KMS-11 (cell line): ENCODE data around the gene RPTOR.

Experiments
- H2AFZ ChIP-seq: fragments of 200-600 bp; sonication (generic); 2 replicates; pipeline ENCODE4 v1.6.1; 2016; ENCODE audit warnings: antibody characterized with exemption, mixed run types, low read depth
- H3K27ac ChIP-seq: fragments of 200-600 bp; sonication (generic); 2 replicates; pipeline ENCODE4 v1.6.1; 2016; ENCODE audit warnings: mild to moderate bottlenecking, mixed run types
- H3K27me3 ChIP-seq: fragments of 200-600 bp; sonication (generic); 2 replicates; pipeline ENCODE4 v1.6.1; 2017; ENCODE audit warnings: mild to moderate bottlenecking, low read depth, mixed run types, moderate library complexity; ENCODE audit not compliant: insufficient read depth
- H3K36me3 ChIP-seq: fragments of 200-600 bp; sonication (generic); 2 replicates; pipeline ENCODE4 v1.6.1; 2017; ENCODE audit warnings: mild to moderate bottlenecking, mixed run types; ENCODE audit not compliant: insufficient read depth
- H3K4me1 ChIP-seq: fragments of 200-600 bp; sonication (generic); 2 replicates; pipeline ENCODE4 v1.6.1; 2016; ENCODE audit warnings: mild to moderate bottlenecking, low read depth, mixed run types; ENCODE audit not compliant: poor library complexity, severe bottlenecking
- H3K4me2 ChIP-seq: fragments of 200-600 bp; sonication (generic); 2 replicates; pipeline ENCODE4 v1.7.0; 2016; ENCODE audit warnings: mild to moderate bottlenecking, mixed run types
- H3K4me3 ChIP-seq: fragments of 200-600 bp; sonication (generic); IDR thresholded peaks from 2 replicates; pipeline ENCODE4 v1.6.1; 2017; ENCODE audit warnings: low read depth, low read length, mixed read lengths; ENCODE audit not compliant: insufficient read depth
- H3K79me2 ChIP-seq: fragments of 200-600 bp; sonication (generic); 2 replicates; pipeline ENCODE4 v1.6.1; 2016; ENCODE audit warnings: low read depth, mixed run types; ENCODE audit not compliant: insufficient read depth
- H3K9ac ChIP-seq: fragments of 200-600 bp; sonication (generic); 2 replicates; pipeline ENCODE4 v1.6.1; 2016; ENCODE audit warnings: mild to moderate bottlenecking, mixed run types
- H4K20me1 ChIP-seq: fragments of 200-600 bp; sonication (generic); 2 replicates; pipeline ENCODE4 v1.6.1; 2016; ENCODE audit warnings: mild to moderate bottlenecking, mixed run types; ENCODE audit not compliant: insufficient read depth
- TF ChIP-seq, protein P1 (sequence below): fragments of 200-600 bp; sonication (generic); conservative IDR thresholded peaks from 2 replicates; pipeline ENCODE4 v1.6.1; 2017; ENCODE audit warnings: low read depth, mild to moderate bottlenecking, antibody characterized with exemption, low read length, moderate library complexity, mixed read lengths

Gene RPTOR

GRCh38 chr17:80943346-80944145 lies 398.9 kb downstream of the RPTOR start:
- no peak overlapping the region for H3K4me2 ChIP-seq
- no peaks in the 10 kb centered on the region for H3K27me3 ChIP-seq
- no peak overlapping the region for H3K4me3 ChIP-seq
- no peaks in the 10 kb centered on the region for H4K20me1 ChIP-seq
- H3K27ac ChIP-seq = no peak overlapping the region
- H3K36me3 ChIP-seq = no peaks in the 10 kb centered on the region
- no peak overlapping the region for H3K9ac ChIP-seq
- H3K4me1 ChIP-seq = peaks cover 7% of the 10 kb centered on the region
- H2AFZ ChIP-seq = no peak overlapping the region
- H3K79me2 ChIP-seq = no peaks in the 10 kb centered on the region
- TF ChIP-seq, protein P1, sequence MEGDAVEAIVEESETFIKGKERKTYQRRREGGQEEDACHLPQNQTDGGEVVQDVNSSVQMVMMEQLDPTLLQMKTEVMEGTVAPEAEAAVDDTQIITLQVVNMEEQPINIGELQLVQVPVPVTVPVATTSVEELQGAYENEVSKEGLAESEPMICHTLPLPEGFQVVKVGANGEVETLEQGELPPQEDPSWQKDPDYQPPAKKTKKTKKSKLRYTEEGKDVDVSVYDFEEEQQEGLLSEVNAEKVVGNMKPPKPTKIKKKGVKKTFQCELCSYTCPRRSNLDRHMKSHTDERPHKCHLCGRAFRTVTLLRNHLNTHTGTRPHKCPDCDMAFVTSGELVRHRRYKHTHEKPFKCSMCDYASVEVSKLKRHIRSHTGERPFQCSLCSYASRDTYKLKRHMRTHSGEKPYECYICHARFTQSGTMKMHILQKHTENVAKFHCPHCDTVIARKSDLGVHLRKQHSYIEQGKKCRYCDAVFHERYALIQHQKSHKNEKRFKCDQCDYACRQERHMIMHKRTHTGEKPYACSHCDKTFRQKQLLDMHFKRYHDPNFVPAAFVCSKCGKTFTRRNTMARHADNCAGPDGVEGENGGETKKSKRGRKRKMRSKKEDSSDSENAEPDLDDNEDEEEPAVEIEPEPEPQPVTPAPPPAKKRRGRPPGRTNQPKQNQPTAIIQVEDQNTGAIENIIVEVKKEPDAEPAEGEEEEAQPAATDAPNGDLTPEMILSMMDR = no peak

GRCh38 chr17:80944326-80944725 lies 399.7 kb downstream of the RPTOR start:
- no peak overlapping the region for H2AFZ ChIP-seq
- H3K27me3 ChIP-seq = no peaks in the 10 kb centered on the region
- TF ChIP-seq, protein P1 = no peak
- no peaks in the 10 kb centered on the region for H4K20me1 ChIP-seq
- H3K79me2 ChIP-seq = no peaks in the 10 kb centered on the region
- H3K4me1 ChIP-seq = peaks cover 7% of the 10 kb centered on the region
- H3K4me2 ChIP-seq = no peak overlapping the region
- no peak overlapping the region for H3K9ac ChIP-seq
- H3K4me3 ChIP-seq = no peak overlapping the region
- no peak overlapping the region for H3K27ac ChIP-seq
- no peaks in the 10 kb centered on the region for H3K36me3 ChIP-seq

DNA sequence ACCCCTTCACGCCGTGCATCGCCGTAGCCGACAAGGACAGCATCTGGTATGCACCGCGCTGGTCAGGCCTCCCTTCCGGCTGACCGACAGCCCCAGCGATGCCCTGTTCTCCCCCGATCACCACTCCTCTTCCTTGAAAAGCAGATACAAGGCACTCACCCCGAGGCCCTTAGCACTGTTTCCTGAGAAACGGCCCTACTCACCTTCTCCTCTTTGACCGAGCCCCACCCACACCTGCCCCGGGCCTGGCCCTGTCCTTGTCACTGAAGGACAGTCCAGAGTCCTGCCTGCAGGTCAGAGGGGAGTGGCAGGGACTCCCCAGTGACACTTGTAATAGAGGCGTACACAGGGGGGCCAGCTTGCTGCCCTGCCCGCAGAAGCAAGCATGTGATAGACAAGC lies 401.1 kb downstream of the RPTOR start:
- Histone ChIP-seq H3K36me3 (no peaks in the 10 kb centered on the region), H3K4me3 (no peak overlapping the region), H3K9ac (no peak overlapping the region), H3K4me1 (peaks cover 7% of the 10 kb centered on the region), H2AFZ (no peak overlapping the region), H3K79me2 (no peaks in the 10 kb centered on the region), H4K20me1 (no peaks in the 10 kb centered on the region), H3K4me2 (no peak overlapping the region), H3K27ac (no peak overlapping the region), H3K27me3 (no peaks in the 10 kb centered on the region)
- TF ChIP-seq, protein P1 = no peak

DNA sequence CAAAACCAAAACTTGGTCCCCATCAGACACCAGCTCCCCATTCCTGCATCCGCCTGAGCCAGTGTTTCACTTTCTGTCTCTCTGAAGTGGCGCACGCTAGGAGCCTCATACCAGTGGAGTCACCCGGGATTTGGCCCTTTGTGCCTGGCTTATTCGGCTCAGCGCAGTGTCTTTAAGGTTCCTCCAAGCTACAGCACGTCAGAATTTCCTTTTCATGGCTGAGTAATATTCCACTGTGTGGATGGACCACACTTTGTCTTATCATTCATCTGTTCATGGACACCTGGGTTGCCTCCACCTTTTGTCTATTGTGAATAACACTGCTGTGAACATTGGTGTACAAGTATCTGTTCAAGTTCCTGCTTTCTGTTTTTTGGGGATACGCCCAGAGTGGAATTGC lies 401.8 kb downstream of the RPTOR start:
- Histone ChIP-seq H3K4me3 (no peak overlapping the region), H3K27ac (no peak overlapping the region), H3K9ac (no peak overlapping the region), H3K79me2 (no peaks in the 10 kb centered on the region), H3K4me2 (no peak overlapping the region), H4K20me1 (no peaks in the 10 kb centered on the region), H3K36me3 (no peaks in the 10 kb centered on the region), H3K27me3 (no peaks in the 10 kb centered on the region), H2AFZ (no peak overlapping the region), H3K4me1 (peaks cover 7% of the 10 kb centered on the region)
- TF ChIP-seq, protein P1 = no peak
